Upper lobe of right lung (tissue), 1 donor: ENCODE measurements around the gene SLC38A8. TPM values are rescaled to one million over a fixed set of nuclear protein-coding genes. Genes with fewer than 3 reads are reported as not detected.

Experiments
- ATAC-seq: fragments of 200-7000 bp; cut with Tn5 transposase; one replicate; pipeline ENCODE4 v1.9.1; 2020; ENCODE audit warnings: mild to moderate bottlenecking, moderate library complexity
- DNase-seq: peaks from one replicate; pipeline ENCODE4 v3.0.0-alpha.2; 2020
- H3K27ac ChIP-seq: fragments of 200-600 bp; one replicate; pipeline ENCODE4 v1.8.0; 2022
- H3K27me3 ChIP-seq: fragments of 200-600 bp; one replicate; pipeline ENCODE4 v1.8.0; 2022; ENCODE audit warnings: mild to moderate bottlenecking
- H3K36me3 ChIP-seq: fragments of 200-600 bp; one replicate; pipeline ENCODE4 v1.8.0; 2022
- H3K4me1 ChIP-seq: fragments of 200-600 bp; one replicate; pipeline ENCODE4 v1.8.0; 2022
- H3K4me3 ChIP-seq: fragments of 200-600 bp; one replicate; pipeline ENCODE4 v1.8.0; 2022; ENCODE audit warnings: mild to moderate bottlenecking
- H3K9me3 ChIP-seq: fragments of 200-600 bp; one replicate; pipeline ENCODE4 v1.8.0; 2022
- CTCF ChIP-seq: fragments of 200-600 bp; IDR thresholded peaks from one replicate; pipeline ENCODE4 v1.8.0; 2022; ENCODE audit warnings: antibody characterized with exemption
- intact Hi-C: fragments of 100-400 bp; cut with DNase I; formaldehyde crosslinking; loops from one replicate; pipeline ENCODE4 v1.11.0; 2022
- total RNA-seq: library from RNA; stranded (reverse); fragmentation: NEBNext Ultra II Directional; extraction: Animal tissue kit (Norgen Biotek cat#: 25700); gene quantifications from one replicate; pipeline ENCODE4 v1.2.1, GENCODE V29; 2021
- donor health status: DM: no; HTN: yes; CAD: no; lungs with severe emphysema.

The SLC38A8 gene
- total RNA-seq, 1 donor from 2014 or later, result not detected

GRCh38 chr16:84029297-84030047 is 13.1 kb downstream of the SLC38A8 start:
- no peak for TF ChIP-seq CTCF
- Histone ChIP-seq H3K4me1 (no peaks in the 10 kb centered on the region), H3K36me3 (no peaks in the 10 kb centered on the region), H3K4me3 (no peak overlapping the region), H3K27ac (no peak overlapping the region), H3K9me3 (no peaks in the 10 kb centered on the region), H3K27me3 (peaks cover 3% of the 10 kb centered on the region)
- intact Hi-C loops, result no loop called here
- DNase-seq (no peak), ATAC-seq (peak; percentile 16)

GRCh38 chr16:84027625-84028024 is 15.0 kb downstream of the SLC38A8 start:
- Histone ChIP-seq H3K9me3 (no peaks in the 10 kb centered on the region), H3K27ac (no peak overlapping the region), H3K4me1 (no peaks in the 10 kb centered on the region), H3K36me3 (no peaks in the 10 kb centered on the region), H3K27me3 (peaks cover 3% of the 10 kb centered on the region), H3K4me3 (no peak overlapping the region)
- no peak for TF ChIP-seq CTCF
- intact Hi-C loops, result no loop called here
- ATAC-seq (no peak), DNase-seq (no peak)

GRCh38 chr16:84026606-84027005 is 16.0 kb downstream of the SLC38A8 start:
- Histone ChIP-seq H3K4me1 (no peaks in the 10 kb centered on the region), H3K27me3 (peaks cover 3% of the 10 kb centered on the region), H3K36me3 (no peaks in the 10 kb centered on the region), H3K27ac (no peak overlapping the region), H3K9me3 (no peaks in the 10 kb centered on the region), H3K4me3 (no peak overlapping the region)
- ATAC-seq (no peak), DNase-seq (no peak)
- intact Hi-C loops, result no loop called here
- no peak for TF ChIP-seq CTCF

- H3K9me3 ChIP-seq, result no peaks in the 10 kb centered on the region
- H3K4me1 ChIP-seq, result no peaks in the 10 kb centered on the region
- peaks cover 3% of the 10 kb centered on the region for H3K27me3 ChIP-seq
- no peaks in the 10 kb centered on the region for H3K36me3 ChIP-seq
- no peak overlapping the region for H3K4me3 ChIP-seq
- no peak overlapping the region for H3K27ac ChIP-seq
- intact Hi-C loops, result no loop called here
- no peak for DNase-seq
- TF ChIP-seq CTCF, result no peak
- no peak for ATAC-seq
These were observed 17.7 kb downstream of the SLC38A8 start for GRCh38 chr16:84024854-84025253.

GRCh38 chr16:84022644-84023043 is 20.0 kb downstream of the SLC38A8 start:
- intact Hi-C loops, result no loop called here
- ATAC-seq (no peak), DNase-seq (no peak)
- Histone ChIP-seq H3K36me3 (no peaks in the 10 kb centered on the region), H3K9me3 (no peaks in the 10 kb centered on the region), H3K4me3 (no peak overlapping the region), H3K27me3 (peaks cover 2% of the 10 kb centered on the region), H3K27ac (no peak overlapping the region), H3K4me1 (no peaks in the 10 kb centered on the region)
- TF ChIP-seq CTCF, result no peak
